ENCODE measurements around the gene EMD.
"Not testable (repeated sequence)": the region's sequence is repeated elsewhere in the genome, so short reads cannot be mapped to it uniquely, and the experiment has no call there.

EMD gene

DNA sequence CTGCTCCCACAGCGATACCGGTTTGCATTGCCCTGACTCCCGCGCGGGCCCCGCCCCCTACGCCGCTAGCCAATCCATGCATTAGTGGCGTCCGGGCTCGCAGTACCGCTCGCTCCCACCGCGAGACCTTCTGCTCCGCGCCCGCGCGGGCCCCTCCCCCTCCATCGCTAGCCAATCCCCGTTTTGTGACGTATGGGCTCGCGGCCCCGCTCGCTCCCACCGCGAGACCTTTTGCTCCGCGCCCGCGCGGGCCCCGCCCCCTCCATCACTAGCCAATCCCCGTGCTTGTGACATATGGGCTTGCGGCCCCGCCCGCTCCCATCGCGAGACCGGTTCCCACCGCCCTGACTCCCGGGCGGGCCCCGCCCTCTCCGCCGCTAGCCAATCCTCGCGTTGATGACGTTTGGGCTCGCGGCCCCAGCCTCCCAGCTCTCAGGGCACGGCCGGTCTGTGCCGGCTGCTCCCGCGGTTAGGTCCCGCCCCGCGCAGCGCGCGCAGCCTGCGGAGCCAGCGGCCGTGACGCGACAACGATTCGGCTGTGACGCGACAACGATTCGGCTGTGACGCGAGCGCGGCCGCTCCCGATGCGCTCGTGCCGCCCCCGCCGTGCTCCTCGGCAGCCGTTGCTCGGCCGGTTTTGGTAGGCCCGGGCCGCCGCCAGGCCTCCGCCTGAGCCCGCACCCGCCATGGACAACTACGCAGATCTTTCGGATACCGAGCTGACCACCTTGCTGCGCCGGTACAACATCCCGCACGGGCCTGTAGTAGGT is at the start of gene EMD:
TSS of gene EMD (plus strand) at position 497 of the 770 bp plus-strand sequence. CDS start at position 687, 190 bp downstream.
- DNase-seq, result peak; percentile 95

DNA sequence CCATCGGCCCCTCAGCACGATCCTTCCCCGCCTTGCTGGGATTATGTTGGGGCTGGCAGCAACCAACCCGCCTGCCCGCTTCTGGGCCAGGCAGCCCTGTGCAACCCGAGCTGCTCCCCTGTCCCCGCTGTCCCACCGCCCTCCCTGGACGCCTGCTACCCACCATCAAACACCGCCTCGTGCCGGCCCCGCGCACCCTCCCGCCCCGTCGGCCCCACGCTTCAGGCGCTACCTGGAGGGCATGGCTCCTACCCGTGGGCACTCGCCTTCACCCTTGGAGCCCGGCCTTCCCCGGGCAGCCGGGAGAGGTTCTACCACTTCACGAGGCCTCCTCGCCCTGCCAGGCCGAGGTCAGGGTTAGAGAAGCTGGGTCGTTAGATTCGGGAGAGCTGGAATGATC is 46.5 kb upstream of the EMD start:
- DNase-seq, result no peak

DNA sequence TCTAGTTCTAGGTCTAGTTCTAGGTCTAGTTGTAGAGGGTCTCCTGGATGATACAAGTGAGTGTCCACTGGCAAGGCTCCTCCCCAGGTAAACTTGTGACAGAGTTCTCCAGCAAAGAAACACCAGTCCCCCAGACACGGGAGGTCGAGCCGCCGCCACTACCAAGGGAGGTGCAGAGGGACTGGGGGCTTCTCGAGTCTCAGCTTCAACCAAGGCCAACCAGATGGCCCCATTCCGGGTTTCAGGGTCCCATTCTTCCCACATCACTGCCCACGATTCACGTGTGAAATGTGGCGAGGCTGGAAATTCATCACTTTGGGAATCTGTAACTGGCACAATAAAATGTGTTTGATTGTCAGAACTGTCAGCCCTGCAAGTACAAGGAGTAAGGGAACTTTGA is 46.0 kb upstream of the EMD start:
- no peak for DNase-seq

DNA sequence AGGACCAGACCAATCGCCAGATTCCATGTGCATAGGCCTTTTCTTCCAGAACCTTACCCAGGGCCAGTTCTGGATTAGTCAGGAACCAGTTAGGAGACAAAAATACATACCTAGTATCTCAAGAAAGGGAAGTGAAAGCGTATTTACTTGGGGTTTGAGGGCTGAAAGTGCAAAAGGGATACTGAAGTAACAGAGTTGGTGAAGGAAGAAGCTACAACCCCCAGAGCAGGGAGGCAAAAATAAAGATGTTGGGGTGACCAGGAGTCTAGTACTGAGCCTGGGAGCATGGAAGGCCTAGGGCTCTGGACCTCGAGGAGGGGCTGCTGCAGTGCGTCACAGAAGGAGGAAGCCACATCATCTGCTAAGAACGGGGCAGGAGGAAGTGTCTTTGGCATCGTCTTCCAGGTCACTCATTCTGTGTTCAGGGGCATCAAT is 45.2 kb upstream of the EMD start:
- no peak for DNase-seq

DNA sequence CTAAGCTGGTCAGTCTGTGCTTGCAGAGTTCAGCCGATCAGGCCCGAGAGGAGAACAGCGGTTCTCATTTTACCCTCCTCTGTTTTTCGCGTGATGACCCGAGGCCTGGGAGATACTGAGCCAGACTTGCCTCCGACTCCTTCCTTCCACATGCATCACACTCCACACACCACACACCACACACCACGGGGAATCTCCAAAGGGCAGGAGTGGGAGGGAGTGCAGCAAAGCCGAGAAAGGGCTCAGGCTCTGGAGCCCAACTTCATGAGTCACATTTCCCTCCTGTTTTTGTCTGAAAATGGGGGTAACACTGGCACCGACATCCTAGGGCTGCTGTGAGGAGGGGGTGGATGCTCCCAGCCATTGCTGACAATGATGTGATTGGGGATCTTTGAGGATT is 44.6 kb upstream of the EMD start:
- DNase-seq, result no peak

GRCh38 chrX:154341399-154342298 is 37.4 kb upstream of the EMD start:
- DNase-seq, result not testable (repeated sequence)

DNA sequence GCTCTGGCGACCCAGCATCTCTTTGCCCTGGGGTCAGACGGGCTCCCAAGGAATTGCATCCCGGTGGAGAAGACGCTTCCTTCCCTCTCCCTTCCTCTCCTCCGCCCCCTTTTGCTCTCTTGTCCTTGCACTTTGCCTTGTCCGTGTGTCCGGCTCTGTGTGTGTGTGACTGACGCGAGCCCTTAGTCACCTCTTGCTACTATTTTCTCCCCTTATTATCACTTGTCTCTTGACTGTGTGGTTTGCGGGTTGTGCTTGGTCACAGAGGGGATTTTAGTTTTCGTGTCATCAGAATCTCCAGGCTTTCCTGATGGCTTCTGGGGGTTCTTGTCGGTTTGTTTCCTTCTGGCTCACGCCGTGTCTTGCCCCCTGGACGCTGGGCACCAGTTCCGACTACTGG is 36.0 kb upstream of the EMD start:
- not testable (repeated sequence) for DNase-seq

DNA sequence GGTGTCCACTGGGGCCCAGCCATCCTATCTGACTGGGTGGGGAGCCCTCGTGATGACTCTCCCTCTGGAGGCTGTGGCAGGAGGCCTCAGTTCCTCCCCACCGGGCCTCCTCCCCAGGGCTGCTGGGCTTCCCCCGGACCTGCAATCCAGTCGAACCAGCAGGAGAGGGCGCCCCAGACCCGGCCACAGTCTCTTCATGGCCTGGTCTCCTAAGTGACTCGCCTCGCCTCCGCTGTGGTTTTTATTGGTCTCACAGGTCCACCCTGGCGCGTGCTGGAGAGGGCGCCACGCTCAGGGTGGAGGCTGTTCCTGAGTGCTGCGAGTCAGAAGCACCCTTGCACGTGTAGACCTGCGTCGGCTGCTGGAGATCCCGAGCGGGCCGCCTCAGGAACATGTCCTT is 35.5 kb upstream of the EMD start:
- DNase-seq, result not testable (repeated sequence)

DNA sequence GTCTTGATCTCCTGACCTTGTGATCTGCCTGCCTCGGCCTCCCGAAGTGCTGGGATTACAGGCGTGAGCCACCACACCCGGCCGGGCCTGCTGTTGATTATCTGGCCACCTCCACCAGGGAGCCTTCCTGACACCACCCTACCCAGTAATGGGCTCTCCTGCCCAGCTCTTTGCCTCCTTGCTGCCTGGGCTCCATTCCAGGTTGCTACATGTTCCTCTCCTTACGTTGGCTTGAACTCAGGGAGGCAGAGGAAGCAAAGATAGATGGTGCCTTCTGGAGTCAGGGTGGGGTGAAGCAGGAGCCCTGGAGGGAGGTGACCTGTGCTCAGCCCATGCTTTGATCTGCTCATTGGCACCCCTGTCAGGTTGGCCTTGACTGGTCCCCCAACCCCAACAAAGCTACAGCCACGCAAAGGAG is 31.0 kb upstream of the EMD start:
- no peak for DNase-seq

DNA sequence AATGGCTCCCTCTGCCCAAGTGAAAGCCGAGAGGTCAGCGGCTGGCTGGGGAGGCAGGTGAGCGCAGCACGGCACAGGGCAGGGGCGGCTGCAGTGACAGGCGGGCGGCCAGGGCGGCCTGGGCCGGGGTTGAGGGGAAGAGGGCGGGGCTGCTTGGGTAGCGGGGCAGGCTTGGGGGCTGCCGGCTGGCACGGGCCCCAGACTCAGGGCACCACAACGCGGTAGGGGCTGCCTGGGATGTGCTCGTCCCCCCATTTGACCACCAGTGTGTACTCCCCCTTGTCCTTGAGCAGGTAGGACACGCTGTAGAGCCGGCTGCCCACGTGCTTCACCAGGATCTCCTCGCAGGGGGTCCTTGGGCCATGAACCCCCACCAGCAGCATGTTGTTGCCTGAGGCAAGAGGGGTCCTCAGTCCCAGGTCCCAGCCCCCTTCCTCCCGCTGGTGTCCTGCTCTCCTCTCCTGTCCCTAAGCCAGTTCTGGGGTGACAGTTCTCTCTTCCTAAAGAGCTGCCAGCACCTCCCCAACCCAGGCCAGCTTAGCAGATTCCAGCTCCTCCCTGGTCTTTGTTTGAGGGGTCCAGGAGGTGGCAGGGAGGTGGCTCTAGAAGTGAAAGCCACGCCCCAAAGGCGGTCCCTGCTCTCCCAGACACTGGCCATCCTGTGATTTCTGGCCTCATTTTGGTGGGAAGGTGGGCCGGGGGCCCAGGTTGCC is 30.3 kb upstream of the EMD start:
- no peak for DNase-seq

DNA sequence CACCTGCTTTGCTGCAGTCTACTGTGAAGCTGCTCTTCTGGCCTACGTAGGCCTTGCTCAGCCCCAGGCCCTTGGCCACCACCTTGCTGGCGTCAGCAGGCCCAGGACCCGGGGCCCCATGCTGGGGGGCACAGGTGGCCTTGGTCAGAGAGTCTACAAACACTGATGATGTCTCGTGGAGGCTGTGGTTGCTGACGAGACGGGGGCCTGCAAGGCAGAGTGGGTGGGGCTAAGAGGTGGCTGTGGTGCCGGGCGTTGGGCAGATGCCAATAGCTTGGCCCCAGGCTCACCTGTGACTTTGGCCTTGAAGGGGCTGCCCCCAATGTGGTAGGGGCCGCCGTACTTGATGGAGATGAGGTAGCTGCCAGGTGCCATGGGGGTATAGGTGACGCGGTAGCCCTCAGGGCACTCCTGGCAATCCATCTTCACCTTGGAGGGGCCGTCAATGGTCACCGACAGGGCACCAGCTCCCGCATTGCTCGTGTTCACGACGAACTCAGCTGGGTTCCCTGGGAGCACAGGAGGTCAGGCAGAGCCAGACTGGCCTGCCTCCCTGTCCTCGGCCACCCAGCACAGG is 29.6 kb upstream of the EMD start:
- no peak for DNase-seq

DNA sequence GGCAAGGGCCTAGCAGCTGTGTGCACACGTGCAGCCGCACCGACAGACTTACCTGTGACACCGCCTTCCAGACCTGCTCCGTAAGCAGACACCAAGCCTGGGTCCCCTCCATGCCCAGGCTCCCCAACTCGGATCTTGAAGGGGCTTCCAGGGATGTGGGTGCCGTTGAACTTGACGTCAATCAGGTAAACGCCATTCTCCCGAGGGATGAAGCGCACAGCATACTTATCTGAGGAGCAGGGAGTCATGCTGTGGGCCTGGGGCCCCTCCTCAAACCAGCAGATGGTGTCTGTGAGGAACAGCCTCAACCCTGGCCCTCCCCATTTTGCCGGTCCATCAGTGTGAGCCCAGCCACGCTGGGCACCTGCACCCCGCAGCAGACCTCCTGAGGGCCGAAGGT is 29.1 kb upstream of the EMD start:
- DNase-seq, result no peak

- no peak for DNase-seq
These were observed 28.5 kb upstream of the EMD start for GRCh38 chrX:154350429-154351182.

- DNase-seq, result no peak
These were observed 27.7 kb upstream of the EMD start for GRCh38 chrX:154351183-154352011.

DNA sequence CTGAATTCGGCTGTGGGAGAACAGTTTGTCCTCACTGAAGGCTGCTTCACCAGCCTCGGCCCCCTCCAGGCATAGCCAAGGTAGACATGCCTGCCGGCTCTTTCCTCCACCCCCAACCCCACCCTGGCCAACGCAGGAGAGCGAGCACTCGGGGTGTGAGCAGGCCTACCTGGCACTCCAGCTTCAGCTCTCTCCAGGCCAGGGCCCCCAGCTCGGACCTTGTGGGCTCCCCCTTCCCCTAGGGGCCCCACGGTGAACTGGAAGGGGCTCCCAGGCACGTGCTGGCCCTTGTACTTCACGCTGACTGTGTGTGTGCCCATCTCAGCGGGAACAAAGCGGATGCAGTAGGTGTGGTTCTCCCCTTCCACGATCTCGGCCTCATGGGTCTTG is 27.1 kb upstream of the EMD start:
- no peak for DNase-seq

DNA sequence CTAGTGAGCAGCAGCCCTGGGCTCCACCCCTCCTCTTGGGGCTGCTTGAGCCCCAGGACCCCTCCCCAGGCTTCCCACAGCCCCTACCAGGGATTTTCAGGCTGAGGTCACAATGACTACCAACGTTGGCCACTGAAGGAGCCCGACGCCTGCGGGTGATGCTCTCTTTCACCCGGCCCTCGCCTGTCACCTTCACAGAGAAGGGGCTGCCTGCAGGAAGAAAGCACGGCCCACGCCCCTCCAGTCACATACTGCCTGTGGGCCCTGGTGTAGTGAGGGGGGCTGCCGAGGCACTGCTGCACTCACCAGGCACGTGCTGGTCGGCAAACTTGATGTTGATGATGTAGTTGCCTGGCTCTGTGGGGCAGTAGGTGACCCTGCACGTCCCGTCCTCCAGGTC is 26.6 kb upstream of the EMD start:
- no peak for DNase-seq

GRCh38 chrX:154353172-154353843 is 25.8 kb upstream of the EMD start:
- DNase-seq, result no peak

DNA sequence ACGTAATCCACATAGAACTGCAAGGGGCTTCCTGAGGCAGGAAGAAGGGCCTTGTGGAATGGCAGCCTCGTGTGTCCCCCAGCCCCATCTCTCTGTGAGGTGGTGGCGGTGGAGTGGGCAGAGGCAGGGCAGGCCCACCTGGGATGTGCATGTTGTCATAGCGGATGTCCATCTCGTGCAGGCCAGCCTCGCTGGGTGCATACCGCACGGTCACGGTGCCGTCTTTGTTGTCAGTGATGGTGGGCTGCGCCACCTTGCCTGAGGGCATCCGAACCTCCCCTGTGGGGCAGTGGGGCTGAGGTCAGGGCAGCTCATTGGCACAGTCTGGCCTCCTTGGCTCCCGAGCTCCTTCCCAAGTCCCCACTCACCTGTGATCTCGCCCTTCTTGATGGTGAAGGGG is 25.1 kb upstream of the EMD start:
- DNase-seq, result no peak

- no peak for DNase-seq
These were observed 24.6 kb upstream of the EMD start for GRCh38 chrX:154354516-154354915.

DNA sequence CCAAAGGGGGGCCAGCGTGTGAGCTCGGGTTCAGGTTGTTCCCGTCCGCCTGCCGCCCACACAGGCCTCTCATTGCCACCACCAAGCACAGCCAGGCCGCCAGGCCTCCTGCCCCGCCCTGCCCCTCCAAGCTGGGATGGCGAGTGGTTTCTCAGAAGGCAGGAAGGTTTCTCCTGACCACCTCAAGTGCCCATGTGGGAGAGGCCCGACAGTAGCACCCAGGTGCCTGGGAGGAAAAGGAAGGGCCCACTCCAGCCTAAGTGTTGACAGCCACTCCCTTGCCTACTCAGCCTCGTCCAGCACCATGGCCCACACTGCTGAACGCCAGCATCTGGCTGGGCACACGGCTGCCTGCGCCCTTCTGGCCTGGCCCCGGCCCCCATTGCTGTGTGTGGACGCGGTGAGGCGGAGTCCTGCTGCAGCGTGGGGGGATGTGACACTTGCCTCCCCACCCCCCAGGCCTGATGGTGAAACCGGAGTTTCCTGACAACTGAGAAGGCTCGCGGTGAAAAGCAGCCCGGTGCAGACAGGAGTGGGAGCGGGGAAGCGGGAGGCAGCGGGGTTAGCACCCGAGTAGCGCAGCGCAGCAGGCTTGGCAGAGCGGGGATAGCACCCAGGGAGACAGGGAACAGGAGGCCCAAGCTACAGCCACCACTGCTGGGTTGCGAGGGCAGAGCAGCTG is 23.9 kb upstream of the EMD start:
- DNase-seq, result no peak

All from bone marrow (tissue), 2 donors.